BLaER1 (cell line): ENCODE measurements around the gene GPC6.

ENCODE experiments used
- H3K27ac ChIP-seq: shearing (Covaris generic); formaldehyde crosslinking; 2 replicates; pipeline ENCODE4 v1.8.1; 2022
- H3K27me3 ChIP-seq: shearing (Covaris generic); formaldehyde crosslinking; 2 replicates; pipeline ENCODE4 v1.8.1; 2022
- H3K36me3 ChIP-seq: shearing (Covaris generic); formaldehyde crosslinking; 2 replicates; pipeline ENCODE4 v1.8.1; 2022
- H3K4me1 ChIP-seq: shearing (Covaris generic); formaldehyde crosslinking; 2 replicates; pipeline ENCODE4 v1.8.1; 2022
- H3K4me2 ChIP-seq: shearing (Covaris generic); formaldehyde crosslinking; 2 replicates; pipeline ENCODE4 v1.8.1; 2022
- H3K4me3 ChIP-seq: shearing (Covaris generic); formaldehyde crosslinking; 2 replicates; pipeline ENCODE4 v1.8.1; 2022
- H3K9ac ChIP-seq: shearing (Covaris generic); formaldehyde crosslinking; 2 replicates; pipeline ENCODE4 v1.8.1; 2022
- H3K9me3 ChIP-seq: shearing (Covaris generic); formaldehyde crosslinking; 2 replicates; pipeline ENCODE4 v1.8.1; 2022
- H4K20me1 ChIP-seq: shearing (Covaris generic); formaldehyde crosslinking; 2 replicates; pipeline ENCODE4 v1.8.1; 2022
- Cebpa-rat ChIP-seq: shearing (Covaris generic); IDR thresholded peaks from 2 replicates; pipeline ENCODE4 v1.8.1; 2022

Gene GPC6

GRCh38 chr13:93685900-93686299, 459.3 kb downstream of the GPC6 start:
- Histone ChIP-seq H3K4me1 (no peaks in the 10 kb centered on the region), H3K4me2 (no peak overlapping the region)
- no peak for TF ChIP-seq Cebpa-rat

DNA sequence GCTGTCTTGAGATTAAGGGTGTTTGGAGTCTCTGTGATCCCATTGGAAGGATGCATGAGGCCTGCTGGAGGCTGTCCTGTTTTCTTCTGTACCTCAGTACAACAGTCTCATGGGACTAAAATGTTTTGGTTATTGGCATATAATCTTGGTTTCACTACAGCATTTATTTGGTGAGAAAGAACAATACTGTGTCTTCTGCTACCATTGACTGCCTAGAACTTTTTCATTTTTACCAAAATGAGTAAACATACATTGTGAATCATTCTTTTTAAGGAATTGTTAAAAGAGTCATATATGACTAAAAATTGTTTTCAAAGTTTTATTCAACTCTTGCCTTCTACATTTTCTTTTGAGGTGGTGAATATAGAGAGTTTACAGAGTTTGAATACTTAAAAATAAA, 459.8 kb downstream of the GPC6 start:
- Histone ChIP-seq H3K36me3 (no peaks in the 10 kb centered on the region), H3K27me3 (no peaks in the 10 kb centered on the region), H4K20me1 (no peaks in the 10 kb centered on the region), H3K4me3 (no peak overlapping the region), H3K4me2 (no peak overlapping the region), H3K4me1 (no peaks in the 10 kb centered on the region), H3K9me3 (no peaks in the 10 kb centered on the region), H3K27ac (no peak overlapping the region), H3K9ac (no peak overlapping the region)
- TF ChIP-seq Cebpa-rat, result no peak

More at GRCh38 chr13:93685900-93686299, 459.3 kb downstream of the GPC6 start:
- H3K27ac ChIP-seq, result no peak overlapping the region
- no peaks in the 10 kb centered on the region for H3K36me3 ChIP-seq
- H3K9ac ChIP-seq, result no peak overlapping the region
- H3K4me3 ChIP-seq, result no peak overlapping the region
- no peaks in the 10 kb centered on the region for H4K20me1 ChIP-seq
- no peaks in the 10 kb centered on the region for H3K27me3 ChIP-seq
- H3K9me3 ChIP-seq, result no peaks in the 10 kb centered on the region

DNA sequence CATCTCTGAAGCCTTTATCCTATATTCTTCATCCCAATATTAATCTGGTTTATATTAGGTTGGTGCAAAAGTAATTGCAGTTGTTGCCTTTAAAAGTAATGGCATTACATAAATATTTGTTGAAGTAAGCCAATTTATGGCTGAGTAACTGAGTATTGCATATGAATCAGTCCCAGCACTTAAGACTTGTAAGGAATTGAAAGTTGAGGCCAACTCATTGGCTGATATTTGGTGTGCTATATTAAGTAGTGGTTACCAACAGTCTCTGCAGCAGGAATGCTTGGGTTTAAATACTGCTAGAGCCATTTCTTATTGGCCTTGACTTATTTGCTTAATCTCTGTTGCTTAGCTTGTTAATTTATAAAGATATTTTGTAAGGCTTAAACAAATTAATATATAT, 460.7 kb downstream of the GPC6 start:
- no peak for TF ChIP-seq Cebpa-rat
- H3K36me3 ChIP-seq, result no peaks in the 10 kb centered on the region
- no peaks in the 10 kb centered on the region for H3K27me3 ChIP-seq
- no peak overlapping the region for H3K27ac ChIP-seq
- H3K9me3 ChIP-seq, result no peaks in the 10 kb centered on the region
- no peaks in the 10 kb centered on the region for H3K4me1 ChIP-seq
- H4K20me1 ChIP-seq, result no peaks in the 10 kb centered on the region
- H3K9ac ChIP-seq, result no peak overlapping the region
- no peak overlapping the region for H3K4me3 ChIP-seq
- no peak overlapping the region for H3K4me2 ChIP-seq

- no peak overlapping the region for H3K9ac ChIP-seq
Observed at GRCh38 chr13:93689333-93689732, 462.7 kb downstream of the GPC6 start.

GRCh38 chr13:93690139-93690538, 463.5 kb downstream of the GPC6 start:
- H3K4me3 ChIP-seq, result no peak overlapping the region
- H3K9ac ChIP-seq, result no peak overlapping the region
- no peaks in the 10 kb centered on the region for H3K4me1 ChIP-seq
- no peaks in the 10 kb centered on the region for H3K9me3 ChIP-seq
- H3K27me3 ChIP-seq, result no peaks in the 10 kb centered on the region
- no peaks in the 10 kb centered on the region for H3K36me3 ChIP-seq
- no peak overlapping the region for H3K4me2 ChIP-seq
- no peak for TF ChIP-seq Cebpa-rat
- no peaks in the 10 kb centered on the region for H4K20me1 ChIP-seq
- no peak overlapping the region for H3K27ac ChIP-seq

More at GRCh38 chr13:93689333-93689732, 462.7 kb downstream of the GPC6 start:
- no peaks in the 10 kb centered on the region for H3K27me3 ChIP-seq
- TF ChIP-seq Cebpa-rat, result no peak
- H3K4me1 ChIP-seq, result no peaks in the 10 kb centered on the region
- H3K9me3 ChIP-seq, result no peaks in the 10 kb centered on the region
- H3K4me2 ChIP-seq, result no peak overlapping the region
- H3K27ac ChIP-seq, result no peak overlapping the region
- no peaks in the 10 kb centered on the region for H3K36me3 ChIP-seq
- no peaks in the 10 kb centered on the region for H4K20me1 ChIP-seq
- no peak overlapping the region for H3K4me3 ChIP-seq

DNA sequence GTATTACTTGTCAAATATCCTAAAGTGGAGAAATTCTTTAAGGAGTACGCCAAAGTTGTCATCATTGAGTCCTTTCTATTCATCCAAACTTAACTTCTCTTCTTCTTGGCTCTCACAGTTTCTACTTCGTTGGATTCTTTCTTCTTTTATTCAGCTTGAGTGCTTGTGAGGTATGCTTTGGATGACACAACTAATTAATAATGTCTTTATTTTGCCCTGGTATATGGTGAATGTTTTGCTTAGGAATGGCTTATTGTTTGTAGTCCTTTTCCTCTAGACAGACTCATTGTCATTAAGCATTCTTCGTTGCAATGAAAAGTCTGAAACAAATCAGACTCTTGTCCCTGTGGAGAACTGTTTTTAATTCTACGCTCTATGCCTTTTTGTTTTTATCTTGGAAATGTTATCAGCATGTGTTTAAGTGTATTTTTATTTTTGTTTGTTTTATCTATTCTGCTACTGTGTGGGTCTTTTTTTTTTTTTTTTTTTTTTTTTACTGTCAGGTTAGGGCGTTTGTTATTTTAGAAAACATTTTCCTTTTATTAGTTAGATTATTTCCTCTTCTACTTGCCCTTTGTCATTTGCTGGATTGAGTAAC, 471.5 kb downstream of the GPC6 start:
- Histone ChIP-seq H3K9me3 (no peaks in the 10 kb centered on the region), H3K27ac (no peak overlapping the region), H3K9ac (no peak overlapping the region)

DNA sequence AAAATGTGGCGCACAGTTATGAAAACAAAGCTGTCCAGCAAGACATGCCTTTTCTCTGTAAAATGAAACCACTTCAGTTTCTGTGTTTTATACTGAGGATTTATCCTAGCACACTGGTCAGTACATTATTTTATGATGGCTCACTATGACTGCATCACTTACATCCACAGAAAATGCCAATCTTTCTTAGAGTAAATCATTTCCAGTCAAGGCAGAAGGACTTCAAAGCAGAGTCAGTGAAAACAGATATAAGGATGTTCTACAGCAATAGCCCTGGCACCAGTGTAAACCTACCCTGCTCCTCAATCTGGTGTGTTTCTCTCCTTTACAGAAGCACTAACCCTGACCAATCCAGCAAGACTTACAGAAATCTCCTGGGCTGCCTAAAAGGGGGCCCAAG, 473.5 kb downstream of the GPC6 start:
- no peak for TF ChIP-seq Cebpa-rat
- H3K4me1 ChIP-seq, result no peaks in the 10 kb centered on the region
- H3K4me3 ChIP-seq, result no peak overlapping the region
- H3K27ac ChIP-seq, result no peak overlapping the region
- H3K36me3 ChIP-seq, result no peaks in the 10 kb centered on the region
- H3K9ac ChIP-seq, result no peak overlapping the region
- H3K9me3 ChIP-seq, result no peaks in the 10 kb centered on the region
- no peaks in the 10 kb centered on the region for H3K27me3 ChIP-seq
- no peaks in the 10 kb centered on the region for H4K20me1 ChIP-seq
- H3K4me2 ChIP-seq, result no peak overlapping the region

More for the DNA sequence above, 471.5 kb downstream of the GPC6 start:
- Histone ChIP-seq H3K27me3 (no peaks in the 10 kb centered on the region), H3K4me2 (no peak overlapping the region), H3K36me3 (no peaks in the 10 kb centered on the region), H3K4me3 (no peak overlapping the region), H3K4me1 (no peaks in the 10 kb centered on the region), H4K20me1 (no peaks in the 10 kb centered on the region)
- TF ChIP-seq Cebpa-rat, result no peak

GRCh38 chr13:93708308-93709075, 481.9 kb downstream of the GPC6 start:
- Histone ChIP-seq H3K4me3 (no peak overlapping the region), H3K27me3 (no peaks in the 10 kb centered on the region), H3K36me3 (no peaks in the 10 kb centered on the region), H3K4me2 (no peak overlapping the region), H3K27ac (no peak overlapping the region), H3K4me1 (no peaks in the 10 kb centered on the region), H4K20me1 (no peaks in the 10 kb centered on the region), H3K9me3 (no peaks in the 10 kb centered on the region), H3K9ac (no peak overlapping the region)
- no peak for TF ChIP-seq Cebpa-rat

DNA sequence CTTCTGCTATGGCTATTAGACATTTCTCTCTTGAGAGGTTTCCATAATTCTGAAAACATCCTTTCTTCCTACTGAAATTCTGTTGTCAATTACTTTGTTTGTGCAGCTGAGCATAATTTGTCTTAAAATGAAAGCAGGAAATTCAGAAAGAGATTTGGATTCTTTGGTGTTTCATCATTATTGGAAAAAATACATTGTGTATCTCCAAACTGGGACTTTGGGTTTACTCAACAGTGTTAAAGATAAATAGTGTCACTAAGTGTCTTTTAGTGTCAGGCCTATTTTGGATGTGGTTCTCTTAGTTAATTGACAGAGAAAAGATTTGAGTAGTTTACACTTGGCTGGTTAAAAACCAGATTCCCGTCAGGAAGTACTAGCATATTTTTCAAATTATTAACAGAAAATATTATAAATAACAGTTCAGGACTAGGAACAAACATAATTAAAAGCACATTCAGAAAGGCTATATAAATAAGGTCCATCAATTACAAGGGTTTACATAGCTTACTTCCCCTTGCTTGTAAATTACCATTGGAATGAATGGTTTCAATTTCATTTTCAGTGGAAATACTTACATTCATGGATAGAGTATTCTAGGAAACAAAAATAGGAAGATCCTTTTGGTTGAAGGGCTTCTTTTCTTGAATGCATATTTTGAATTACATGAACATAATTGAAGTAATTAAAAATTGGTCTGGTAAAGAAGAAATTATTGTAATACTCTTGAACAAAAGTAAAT, 483.1 kb downstream of the GPC6 start:
- H3K4me3 ChIP-seq, result no peak overlapping the region
- H3K27me3 ChIP-seq, result no peaks in the 10 kb centered on the region
- no peaks in the 10 kb centered on the region for H3K4me1 ChIP-seq
- no peak overlapping the region for H3K27ac ChIP-seq
- no peaks in the 10 kb centered on the region for H4K20me1 ChIP-seq
- H3K36me3 ChIP-seq, result no peaks in the 10 kb centered on the region
- no peak for TF ChIP-seq Cebpa-rat
- H3K4me2 ChIP-seq, result no peak overlapping the region
- 0 out of 2 replicates have a peak, but pooled peaks cover 10% of the 10 kb centered on the region for H3K9me3 ChIP-seq
- H3K9ac ChIP-seq, result no peak overlapping the region

- Histone ChIP-seq H3K27me3 (no peaks in the 10 kb centered on the region), H3K9ac (no peak overlapping the region), H3K36me3 (no peaks in the 10 kb centered on the region), H3K9me3 (0 out of 2 replicates have a peak, but pooled peaks cover 14% of the 10 kb centered on the region), H4K20me1 (no peaks in the 10 kb centered on the region), H3K27ac (no peak overlapping the region), H3K4me2 (no peak overlapping the region), H3K4me1 (no peaks in the 10 kb centered on the region), H3K4me3 (no peak overlapping the region)
- no peak for TF ChIP-seq Cebpa-rat
Observed at GRCh38 chr13:93714171-93714570, 487.6 kb downstream of the GPC6 start.
